H1 (cell line): Measurements from ENCODE around the gene ILF3. TPM values are rescaled to one million over a fixed set of nuclear protein-coding genes. Genes with fewer than 3 reads are reported as not detected.

ENCODE experiments used
- CTCF ChIA-PET: fragments of 300-600 bp; sonication (Branson Sonifier 250); formaldehyde crosslinking; loops from one replicate; lab custom pipeline; 2021; ENCODE audit not compliant: partially characterized antibody; lab: Charles Lee
- POLR2A ChIA-PET: fragments of 300-600 bp; sonication (Branson Sonifier 250); formaldehyde crosslinking; loops from one replicate; lab custom pipeline; 2021; ENCODE audit warnings: inconsistent platforms; ENCODE audit not compliant: partially characterized antibody; lab: Charles Lee
- DNase-seq, 2 experiments: peaks; one replicate each; pipeline versions ENCODE4 v3.0.0 to v3.0.0-alpha.2; 2010 to 2022; ENCODE audit warnings: low spot score in 2 of 2, low read depth in 1 of 2, mixed read lengths in 1 of 2
- FAIRE-seq: peaks from 2 replicates; lab custom pipeline; 2011; peaks lifted over from hg19 to GRCh38; lab: Jason Lieb, UNC
- H2AFZ ChIP-seq: 2 replicates; pipeline ENCODE4 v1.8.1; 2012; ENCODE audit warnings: low read length, inconsistent platforms
- H2AK5ac ChIP-seq: 2 replicates; pipeline ENCODE4 v1.6.1; 2013; ENCODE audit warnings: low read depth, low read length
- H2BK120ac ChIP-seq: replicated peaks from 2 replicates; pipeline ENCODE3; 2013; ENCODE audit warnings: low read depth, low read length, inconsistent platforms
- H2BK12ac ChIP-seq: 2 replicates; pipeline ENCODE4 v1.6.1; 2013; ENCODE audit warnings: low read depth, low read length
- H2BK15ac ChIP-seq: 2 replicates; pipeline ENCODE4 v1.6.1; 2013; ENCODE audit warnings: low read length
- H2BK20ac ChIP-seq: 2 replicates; pipeline ENCODE4 v1.6.1; 2013; ENCODE audit warnings: low read length
- H2BK5ac ChIP-seq: 2 replicates; pipeline ENCODE4 v1.6.1; 2013; ENCODE audit warnings: low read depth, low read length
- H3K14ac ChIP-seq: 2 replicates; pipeline ENCODE4 v1.6.1; 2013; ENCODE audit warnings: inconsistent platforms; ENCODE audit not compliant: insufficient read length
- H3K18ac ChIP-seq: 2 replicates; pipeline ENCODE4 v1.6.1; 2013; ENCODE audit warnings: low read length; ENCODE audit errors: extremely low read depth
- H3K23ac ChIP-seq: 2 replicates; pipeline ENCODE4 v1.6.1; 2013; ENCODE audit warnings: inconsistent platforms; ENCODE audit not compliant: insufficient read length
- H3K23me2 ChIP-seq: 2 replicates; pipeline ENCODE4 v1.6.1; 2013; ENCODE audit warnings: low read depth, low read length
- H3K27ac ChIP-seq: 2 replicates; pipeline ENCODE4 v1.6.1; 2011; ENCODE audit warnings: low read depth, low read length, inconsistent platforms
- H3K27me3 ChIP-seq, 4 experiments: replicated peaks in 1 of 4; 1 replicate in 1 of 4; 2 replicates in 3 of 4; pipeline versions ENCODE4 v1.6.1 to v1.8.1; 2011 to 2013; ENCODE audit warnings: low read length in 3 of 4, mild to moderate bottlenecking in 3 of 4, inconsistent platforms in 2 of 4, mixed read lengths in 2 of 4, moderate library complexity in 1 of 4; ENCODE audit not compliant: control insufficient read depth in 3 of 4, insufficient read depth in 3 of 4; ENCODE audit errors: extremely low read depth in 1 of 4
- H3K36me3 ChIP-seq, 4 experiments: 2 replicates each; pipeline versions ENCODE4 v1.6.1 to v1.8.1; 2011 to 2013; ENCODE audit warnings: mild to moderate bottlenecking in 4 of 4, low read length in 3 of 4, moderate library complexity in 2 of 4, control low read depth in 1 of 4, inconsistent platforms in 1 of 4; ENCODE audit not compliant: insufficient read depth in 4 of 4, control insufficient read depth in 2 of 4
- H3K4ac ChIP-seq: replicated peaks from 2 replicates; pipeline ENCODE3; 2013; ENCODE audit warnings: low read length, low read depth, mixed read lengths, inconsistent platforms; ENCODE audit not compliant: insufficient read length
- H3K4me1 ChIP-seq, 4 experiments: replicated peaks in 1 of 4; 1 replicate in 1 of 4; 2 replicates in 3 of 4; pipeline versions ENCODE4 v1.6.1 to v1.8.1; 2011 to 2013; ENCODE audit warnings: low read length in 3 of 4, inconsistent platforms in 2 of 4, mixed read lengths in 1 of 4; ENCODE audit not compliant: insufficient read depth in 4 of 4, control insufficient read depth in 3 of 4
- H3K4me2 ChIP-seq, 2 experiments: 2 replicates each; pipeline versions ENCODE4 v1.6.1 to v1.8.1; 2011 to 2013; ENCODE audit warnings: low read depth in 2 of 2, low read length in 2 of 2, control low read depth in 1 of 2, inconsistent platforms in 1 of 2, mild to moderate bottlenecking in 1 of 2; ENCODE audit not compliant: insufficient read depth in 1 of 2
- H3K4me3 ChIP-seq, 4 experiments: fragments of 200-600, 300-600 bp in 1 of 4; sonication (generic), shearing (Covaris generic), sonication (Bioruptor Twin) in 1 of 4; 2 replicates each; pipeline versions ENCODE4 v1.5.1 to v1.8.1; 2011 to 2016; ENCODE audit warnings: low read length in 4 of 4, low read depth in 3 of 4, control low read depth in 2 of 4, inconsistent platforms in 2 of 4, mild to moderate bottlenecking in 2 of 4, mixed read lengths in 1 of 4, moderate library complexity in 1 of 4; ENCODE audit not compliant: insufficient read depth in 2 of 4; ENCODE audit errors: extremely low read depth in 1 of 4
- H3K56ac ChIP-seq: replicated peaks from 2 replicates; pipeline ENCODE3; 2013; ENCODE audit warnings: low read depth, mild to moderate bottlenecking, mixed read lengths, low read length, inconsistent platforms; ENCODE audit not compliant: insufficient read length
- H3K79me1 ChIP-seq: 2 replicates; pipeline ENCODE4 v1.6.1; 2013; ENCODE audit warnings: low read depth, low read length, control low read depth
- H3K79me2 ChIP-seq, 2 experiments: 2 replicates each; pipeline versions ENCODE4 v1.6.1 to v1.8.1; 2012 to 2013; ENCODE audit warnings: low read length in 2 of 2, mild to moderate bottlenecking in 2 of 2, inconsistent platforms in 1 of 2; ENCODE audit not compliant: insufficient read depth in 2 of 2, control insufficient read depth in 1 of 2
- H3K9ac ChIP-seq, 4 experiments: replicated peaks in 1 of 4; 1 replicate in 1 of 4; 2 replicates in 3 of 4; pipeline versions ENCODE4 v1.6.1 to v1.8.1; 2011 to 2013; ENCODE audit warnings: low read depth in 3 of 4, low read length in 3 of 4, control low read depth in 2 of 4, mild to moderate bottlenecking in 2 of 4, moderate library complexity in 2 of 4, inconsistent platforms in 1 of 4; ENCODE audit errors: extremely low read depth in 1 of 4
- H3K9me3 ChIP-seq, 2 experiments: 2 replicates each; pipeline versions ENCODE4 v1.6.1 to v1.8.1; 2012 to 2013; ENCODE audit warnings: mild to moderate bottlenecking in 2 of 2, moderate library complexity in 2 of 2, control low read depth in 1 of 2, inconsistent platforms in 1 of 2, low read depth in 1 of 2, low read length in 1 of 2, mixed read lengths in 1 of 2; ENCODE audit not compliant: insufficient read depth in 2 of 2
- H4K20me1 ChIP-seq, 2 experiments: replicated peaks in 1 of 2; 2 replicates each; pipeline versions ENCODE3 to v1.8.1; 2011 to 2013; ENCODE audit warnings: inconsistent platforms in 2 of 2, low read length in 2 of 2, mild to moderate bottlenecking in 1 of 2; ENCODE audit not compliant: insufficient read depth in 2 of 2, control insufficient read depth in 1 of 2
- H4K5ac ChIP-seq: 2 replicates; pipeline ENCODE4 v1.6.1; 2013; ENCODE audit warnings: low read length, low read depth, mixed read lengths, inconsistent platforms; ENCODE audit not compliant: insufficient read length
- H4K8ac ChIP-seq: 2 replicates; pipeline ENCODE4 v1.8.0; 2013; ENCODE audit warnings: mild to moderate bottlenecking, moderate library complexity, low read length, inconsistent platforms; ENCODE audit not compliant: insufficient read depth; ENCODE audit errors: extremely low read depth
- H4K91ac ChIP-seq: replicated peaks from 2 replicates; pipeline ENCODE3; 2013; ENCODE audit warnings: low read length, mixed read lengths, inconsistent platforms; ENCODE audit not compliant: insufficient read length
- CBX5 ChIP-seq: fragments of 300-800, 300-1000 bp; sonication (generic); IDR thresholded peaks from 2 replicates; pipeline ENCODE4 v1.7.1; 2016; ENCODE audit warnings: antibody characterized with exemption, low read length, low read depth
- CBX8 ChIP-seq: fragments of 300-800, 300-1000 bp; sonication (generic); IDR thresholded peaks from 2 replicates; pipeline ENCODE4 v1.7.1; 2016; ENCODE audit warnings: low read depth, low read length, borderline replicate concordance
- CEBPB ChIP-seq: IDR thresholded peaks from 2 replicates; pipeline ENCODE4 v1.6.1; 2012; ENCODE audit warnings: low read depth, low read length
- CHD1 ChIP-seq: IDR thresholded peaks from 2 replicates; pipeline ENCODE4 v1.6.1; 2012; ENCODE audit warnings: low read depth, low read length, improper control_type of control experiment
- KDM1A ChIP-seq: fragments of 200-600, 300-600 bp; sonication (generic); IDR thresholded peaks from 2 replicates; pipeline ENCODE4 v1.7.1; 2016; ENCODE audit warnings: mild to moderate bottlenecking, low read length, borderline replicate concordance
- NRF1 ChIP-seq: IDR thresholded peaks from 2 replicates; pipeline ENCODE4 v1.6.1; 2011; ENCODE audit warnings: mild to moderate bottlenecking, low read depth, low read length, improper control_type of control experiment
- TBP ChIP-seq: IDR thresholded peaks from 2 replicates; pipeline ENCODE4 v1.6.1; 2011; ENCODE audit warnings: low read depth, low read length, improper control_type of control experiment
- TEAD4 ChIP-seq: IDR thresholded peaks from 2 replicates; pipeline ENCODE4 v1.6.1; 2012; ENCODE audit warnings: low read depth, low read length, inconsistent platforms, mixed read lengths
- WGBS, 2 experiments: shearing (Covaris generic) in 1 of 2; methylation state at CpG; one replicate each; pipeline versions ENCODE4 v1.1.6 to v1.1.7; 2013 to 2015; ENCODE audit warnings: low lambda C conversion rate in 2 of 2, mixed read lengths in 2 of 2, inconsistent platforms in 1 of 2, low coverage in 1 of 2, missing lambda C conversion rate in 1 of 2; ENCODE audit not compliant: insufficient replicate concordance in 2 of 2, insufficient coverage in 1 of 2, insufficient read length in 1 of 2; ENCODE audit errors: extremely low coverage in 1 of 2, missing lambda C conversion rate in 1 of 2; 5-methylcytosine and 5-hydroxymethylcytosine counted together
- polyA plus RNA-seq, 7 experiments: library from polyadenylated mRNA; depleted of rRNA in 3 of 7; stranded (reverse) in 5 of 7; unstranded in 2 of 7; fragments of >200 nt in 5 of 7; fragments of 200-250 nt in 2 of 7; gene quantifications; 1 replicate in 5 of 7; 2 replicates in 1 of 7; 4 replicates in 1 of 7; pipeline versions ENCODE4 v1.2.1 to v1.2.3, GENCODE V29; 2011 to 2013; ENCODE audit warnings: missing spikeins in 2 of 7, mixed read lengths in 2 of 7
- total RNA-seq: library from RNA; stranded (reverse); fragmentation: NEBNext Ultra II Directional; extraction: Animal tissue kit (Norgen Biotek cat#: 25700); gene quantifications from 2 replicates; pipeline ENCODE4 v1.2.1, GENCODE V29; 2021
- TF ChIP-seq, protein P1 (sequence below): IDR thresholded peaks from 2 replicates; pipeline ENCODE4 v1.6.1; 2012; ENCODE audit warnings: low read length, inconsistent platforms

The ILF3 gene
- total and polyA plus RNA-seq, 2 of the 8 experiments (the other 6 are each of a cell fraction or from before 2014, with no cell fraction given) = 291 to 695 TPM

GRCh38 chr19:10624585-10624984 lies 29.6 kb upstream of the ILF3 start:
- WGBS, 2 experiments = 82% methylated on average over 6 of the region's 6 CpGs; no CpG with 5 or more reads in 1 of the 2 experiments
- Histone ChIP-seq H4K8ac (peak overlapping the region; percentile 53; the same call in 1 of the 2 replicates), H2BK15ac (no peak overlapping the region), H3K4ac (peak overlapping the region; percentile 32), H2AFZ (no peak overlapping the region), H4K5ac (no peak overlapping the region), H3K79me2 (peaks cover 0 to 8% of the 10 kb centered on the region in 2 experiments; a peak in 2 of 4 replicates), H3K27ac (no peak overlapping the region), H3K36me3 (peaks cover 4 to 21% (median 16%) of the 10 kb centered on the region in 4 experiments; a peak in 6 of 8 replicates), H3K27me3 (no peaks in the 10 kb centered on the region), H3K9ac (no peak overlapping the region), H4K20me1 (no peaks in the 10 kb centered on the region), H2BK120ac (no peak overlapping the region), H3K18ac (peak overlapping the region; percentile 100), H3K4me3 (peak overlapping the region in 1 of 4 experiments; percentile 84; a peak in 1 of 8 replicates), H2BK5ac (peak overlapping the region; percentile 95; the same call in 1 of the 2 replicates), H3K9me3 (no peaks in the 10 kb centered on the region), H3K14ac (no peak overlapping the region), H3K4me2 (peak overlapping the region; percentile 73 to 92; a peak in 3 of 4 replicates), H2BK12ac (peak overlapping the region; percentile 98; the same call in 1 of the 2 replicates), H3K23ac (no peak overlapping the region), H3K79me1 (peaks cover 3% of the 10 kb centered on the region), H3K23me2 (peaks cover 9% of the 10 kb centered on the region; the same call in 1 of the 2 replicates), H2AK5ac (peak overlapping the region; percentile 54), H4K91ac (peak overlapping the region; percentile 36), H2BK20ac (no peak overlapping the region), H3K4me1 (peaks cover 4 to 9% (median 8%) of the 10 kb centered on the region in 4 experiments), H3K56ac (no peak overlapping the region)
- DNase-seq = no peak
- no peak for FAIRE-seq
- POLR2A ChIA-PET = interaction anchor here (0.8 to 3.8 kb wide), 19 partner anchors 7 to 83 kb away, joined by 3 to 26 read pairs (median 4); no protein-coding TSS in a partner anchor
- CTCF ChIA-PET = interaction anchor here (0.9 to 4.0 kb wide), 4 partner anchors 19 to 55 kb away, joined by 3 to 31 read pairs (median 11); no protein-coding TSS in a partner anchor
- TF ChIP-seq, protein P1, sequence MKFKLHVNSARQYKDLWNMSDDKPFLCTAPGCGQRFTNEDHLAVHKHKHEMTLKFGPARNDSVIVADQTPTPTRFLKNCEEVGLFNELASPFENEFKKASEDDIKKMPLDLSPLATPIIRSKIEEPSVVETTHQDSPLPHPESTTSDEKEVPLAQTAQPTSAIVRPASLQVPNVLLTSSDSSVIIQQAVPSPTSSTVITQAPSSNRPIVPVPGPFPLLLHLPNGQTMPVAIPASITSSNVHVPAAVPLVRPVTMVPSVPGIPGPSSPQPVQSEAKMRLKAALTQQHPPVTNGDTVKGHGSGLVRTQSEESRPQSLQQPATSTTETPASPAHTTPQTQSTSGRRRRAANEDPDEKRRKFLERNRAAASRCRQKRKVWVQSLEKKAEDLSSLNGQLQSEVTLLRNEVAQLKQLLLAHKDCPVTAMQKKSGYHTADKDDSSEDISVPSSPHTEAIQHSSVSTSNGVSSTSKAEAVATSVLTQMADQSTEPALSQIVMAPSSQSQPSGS = no peak
- no peak for TF ChIP-seq CBX8
- no peak for TF ChIP-seq CHD1
- no peak for TF ChIP-seq CEBPB
- TF ChIP-seq TEAD4 = no peak
- no peak for TF ChIP-seq TBP
- TF ChIP-seq KDM1A = no peak
- no peak for TF ChIP-seq NRF1
- TF ChIP-seq CBX5 = no peak
